H54 (cell line): Measurements from ENCODE around the gene TMUB1.
A peak's percentile ranks its signal among the peaks of the same experiment; 100 is the strongest.

Source experiments
- DNase-seq: peaks from one replicate; pipeline ENCODE4 v3.0.0; 2011; ENCODE audit warnings: low spot score, mixed read lengths; ENCODE audit not compliant: insufficient read length
- FAIRE-seq: peaks from 3 replicates; lab custom pipeline; 2011; peaks lifted over from hg19 to GRCh38; lab: Jason Lieb, UNC
- POLR2A ChIP-seq: IDR thresholded peaks from 2 replicates; pipeline ENCODE4 v1.6.1; 2011; ENCODE audit warnings: low read depth, mild to moderate bottlenecking, low read length

Gene TMUB1

DNA sequence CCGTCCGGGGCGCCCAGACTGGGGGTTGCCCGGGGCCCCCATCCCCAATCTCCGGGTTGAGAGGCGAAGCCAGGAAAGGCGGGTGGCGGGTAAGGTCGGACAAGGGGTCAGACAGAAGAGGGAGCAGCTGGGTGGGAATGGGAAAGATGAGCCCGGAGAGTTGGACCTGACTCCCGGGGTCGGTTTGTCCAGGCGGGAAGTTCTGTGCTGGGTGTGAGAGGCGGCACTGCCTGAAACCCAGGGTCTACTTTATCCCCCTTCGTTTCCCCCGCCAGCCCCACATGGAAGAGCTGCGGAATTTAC lies 23.2 kb downstream of the TMUB1 start:
- DNase-seq (no peak), FAIRE-seq (no peak)
- no peak for TF ChIP-seq POLR2A

DNA sequence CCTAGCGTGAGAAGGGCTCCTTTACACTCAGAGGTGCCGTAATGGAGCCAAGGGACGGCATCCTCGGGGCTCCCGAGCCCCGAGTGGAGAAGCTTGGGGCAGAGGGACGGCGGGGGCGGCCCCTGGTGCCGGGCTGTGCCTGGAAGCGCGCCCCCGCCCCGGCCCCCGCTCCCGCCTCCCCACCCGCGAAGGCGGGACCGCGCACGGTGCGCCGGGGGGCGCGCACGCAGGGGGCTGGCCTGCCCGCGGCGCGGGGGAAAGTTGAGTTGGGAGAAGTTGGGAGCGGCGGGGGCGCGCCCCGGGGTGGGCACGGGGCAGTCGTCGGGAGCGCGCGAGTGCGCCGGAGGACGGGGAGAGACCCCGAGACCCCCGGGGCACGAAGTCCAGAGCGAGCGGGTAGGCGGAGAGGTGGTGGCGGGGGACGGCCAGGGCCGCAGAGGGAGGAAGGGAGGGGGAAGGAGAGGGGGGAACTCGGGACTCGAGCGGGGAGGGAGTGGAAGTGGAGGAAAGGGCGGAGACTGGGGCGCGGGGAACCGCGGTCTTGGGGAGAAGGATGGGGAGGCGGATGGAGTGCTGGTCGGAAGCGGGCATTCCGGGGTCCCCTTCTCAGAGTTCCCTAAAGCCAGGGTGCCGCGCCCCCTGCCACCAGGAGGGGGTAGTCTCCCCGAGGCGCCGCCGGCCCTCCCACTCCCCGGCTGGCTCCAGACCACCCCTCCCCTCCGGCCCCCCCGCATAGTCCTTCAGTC lies 23.8 kb downstream of the TMUB1 start, which contains the start of gene SLC4A2:
Gene SLC4A2, plus strand, starts transcription at position 223 of the 746 bp plus-strand sequence. CDS start 2,399 bp downstream, outside the sequence.
- no peak; the same call in none of the 2 replicates for TF ChIP-seq POLR2A
- FAIRE-seq (no peak), DNase-seq (peak; percentile 79)

DNA sequence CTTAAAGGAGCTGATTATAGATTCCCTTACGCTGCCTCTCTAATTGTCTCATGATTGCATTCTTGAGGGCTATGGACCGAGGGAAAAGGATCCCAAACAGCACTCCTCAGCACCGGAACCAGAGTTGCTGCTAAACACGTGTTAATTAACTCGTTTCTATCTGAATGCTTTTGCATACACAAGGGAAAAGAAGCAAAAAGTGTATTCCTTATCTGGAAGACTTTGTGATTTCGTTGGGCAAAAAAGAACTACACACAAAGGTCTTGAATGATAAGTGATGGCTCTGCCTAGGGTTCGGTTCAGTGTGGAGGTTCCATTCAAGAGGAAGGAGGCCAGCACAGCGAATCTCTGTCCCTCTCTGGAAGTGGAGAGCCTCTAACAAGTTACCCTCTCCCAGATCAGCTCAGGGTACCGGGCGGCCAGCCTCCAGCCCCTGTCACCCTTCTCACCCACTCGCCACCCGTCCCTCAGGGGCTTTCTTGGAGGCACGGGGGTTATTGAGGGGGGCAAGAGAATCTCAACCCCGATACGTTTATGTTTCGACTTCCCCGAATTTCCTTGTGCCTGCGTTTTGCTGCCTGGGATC lies 24.4 kb downstream of the TMUB1 start:
- no peak for TF ChIP-seq POLR2A
- no peak for FAIRE-seq
- no peak for DNase-seq

DNA sequence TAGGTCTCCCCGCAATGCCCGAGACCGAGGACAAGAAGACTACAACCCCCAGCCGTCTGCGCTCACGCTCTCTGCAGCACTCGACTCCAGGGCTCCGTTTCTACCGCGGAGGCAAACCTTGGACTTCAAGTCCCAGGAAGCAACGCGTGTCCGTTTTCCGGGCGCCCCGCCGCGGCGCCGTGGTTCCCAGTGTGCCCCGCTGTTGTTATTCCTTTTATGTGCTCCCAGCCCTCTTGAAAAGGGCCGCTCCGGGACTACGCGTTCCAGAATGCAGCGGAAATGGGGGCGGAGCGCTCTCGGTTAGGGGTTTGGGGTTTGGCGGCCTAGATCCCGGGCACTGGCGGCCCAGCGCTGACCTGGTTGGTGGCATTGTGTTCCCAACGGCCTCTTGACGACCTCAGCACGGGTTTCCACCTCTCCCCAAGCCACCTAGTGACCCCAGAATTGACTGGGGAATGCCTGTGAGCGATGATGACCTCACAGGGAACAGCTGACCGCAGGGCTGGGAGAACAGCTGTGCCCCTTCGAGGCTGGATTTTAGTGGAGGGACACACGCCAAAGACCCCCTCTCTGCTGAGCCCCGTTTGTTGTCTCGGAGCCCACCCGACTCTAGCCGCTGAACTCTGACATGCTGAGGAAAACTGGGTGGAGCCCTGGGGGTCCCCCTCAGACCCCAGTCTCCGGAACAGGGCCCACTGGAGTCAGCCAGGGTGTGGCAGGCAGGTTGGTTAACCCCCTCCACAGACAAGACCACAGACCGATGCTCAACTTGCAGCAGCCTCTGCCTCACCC lies 25.1 kb downstream of the TMUB1 start:
- TF ChIP-seq POLR2A, result peak; percentile 69; the same call in 1 of the 2 replicates
- DNase-seq, result peak; percentile 100
- peak; percentile 6 for FAIRE-seq

DNA sequence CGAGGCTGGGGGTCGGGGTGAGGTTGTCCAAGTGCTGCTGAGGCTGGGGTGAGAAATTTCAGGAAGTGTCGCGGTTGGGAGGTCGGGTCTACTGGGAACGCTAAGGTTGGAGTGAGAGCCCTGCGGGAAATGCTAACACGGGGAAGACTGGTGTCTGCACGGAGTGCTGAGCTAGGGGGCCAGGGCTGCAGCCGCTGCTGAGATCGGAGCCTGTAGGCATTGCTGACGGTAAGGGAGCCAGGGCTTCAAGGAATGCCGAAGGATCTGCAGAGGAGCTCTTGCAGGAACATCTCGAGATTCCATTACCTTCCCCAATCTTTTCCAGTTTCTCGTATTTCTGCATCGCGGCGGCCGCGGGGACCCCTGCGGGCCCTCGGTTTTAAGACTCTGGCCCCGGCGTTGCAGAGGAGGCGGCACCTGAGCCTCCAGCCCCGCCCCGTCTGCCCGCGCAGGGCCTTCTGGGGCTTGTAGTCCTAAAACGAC lies 25.7 kb downstream of the TMUB1 start, which contains the start of gene CDK5:
Gene CDK5, minus strand, starts transcription at position 392 of the 483 bp plus-strand sequence. Its CDS starts 49 bp downstream, at position 343.
- TF ChIP-seq POLR2A, result no peak
- DNase-seq (peak; percentile 74), FAIRE-seq (no peak)

DNA sequence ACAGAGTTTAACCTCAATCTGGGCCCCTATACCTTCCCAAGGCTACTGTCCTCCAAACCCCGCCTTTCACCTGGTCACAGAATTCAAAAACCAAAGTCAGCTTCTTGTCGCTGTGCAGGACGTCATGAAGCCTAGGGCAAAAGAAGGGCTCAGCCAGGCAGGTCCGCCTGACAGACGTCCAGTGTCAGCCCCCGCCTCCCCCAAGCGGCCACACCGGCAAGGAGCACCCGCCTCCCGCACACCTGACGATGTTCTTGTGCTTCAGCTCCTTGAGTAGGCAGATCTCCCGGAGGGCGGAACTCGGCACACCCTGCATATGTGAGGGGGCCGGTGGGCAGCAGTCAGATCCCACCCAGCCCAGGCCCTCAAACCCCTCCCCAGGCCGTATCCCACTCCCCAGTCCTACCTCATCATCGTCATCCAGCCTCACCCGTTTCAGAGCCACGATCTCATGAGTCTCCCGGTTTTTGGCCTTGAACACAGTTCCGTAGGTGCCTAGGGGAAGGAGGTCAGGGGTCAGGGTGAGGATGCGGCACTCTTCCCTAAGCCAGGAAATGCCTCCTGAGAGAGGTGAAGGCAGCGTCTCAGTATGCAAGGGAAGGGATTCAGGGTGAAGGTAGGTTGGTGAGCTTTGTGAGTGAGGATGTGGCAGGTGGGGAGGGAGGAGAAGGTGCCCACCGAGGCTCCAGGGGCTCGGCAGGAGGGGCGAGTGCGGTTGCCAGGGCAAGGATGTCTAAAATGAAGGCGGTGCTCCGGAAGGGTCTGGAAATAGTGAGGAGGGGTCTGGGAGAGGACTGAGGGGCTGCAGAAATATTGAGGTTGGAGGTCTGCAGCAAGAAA lies 26.4 kb downstream of the TMUB1 start:
- no peak; the same call in 1 of the 2 replicates for TF ChIP-seq POLR2A
- FAIRE-seq, result no peak
- no peak for DNase-seq

DNA sequence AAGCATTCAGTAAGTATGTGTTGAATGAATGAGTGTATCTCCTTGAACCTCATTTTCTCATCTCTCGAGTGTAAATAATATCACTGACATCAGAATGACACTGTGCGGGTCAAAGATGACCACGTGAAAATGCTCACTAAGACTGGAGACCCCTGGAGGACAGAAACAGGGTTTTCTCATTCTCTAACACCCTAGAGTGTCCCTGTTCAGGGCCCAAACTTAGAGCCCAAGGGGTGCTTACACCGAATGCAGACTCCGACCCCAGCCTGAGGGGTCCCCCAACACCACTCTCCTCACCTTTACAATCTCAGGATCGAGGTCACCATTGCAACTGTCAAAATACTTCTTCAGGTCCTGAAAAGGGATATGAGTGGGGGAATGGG lies 27.0 kb downstream of the TMUB1 start:
- TF ChIP-seq POLR2A, result no peak
- no peak for DNase-seq
- no peak for FAIRE-seq

DNA sequence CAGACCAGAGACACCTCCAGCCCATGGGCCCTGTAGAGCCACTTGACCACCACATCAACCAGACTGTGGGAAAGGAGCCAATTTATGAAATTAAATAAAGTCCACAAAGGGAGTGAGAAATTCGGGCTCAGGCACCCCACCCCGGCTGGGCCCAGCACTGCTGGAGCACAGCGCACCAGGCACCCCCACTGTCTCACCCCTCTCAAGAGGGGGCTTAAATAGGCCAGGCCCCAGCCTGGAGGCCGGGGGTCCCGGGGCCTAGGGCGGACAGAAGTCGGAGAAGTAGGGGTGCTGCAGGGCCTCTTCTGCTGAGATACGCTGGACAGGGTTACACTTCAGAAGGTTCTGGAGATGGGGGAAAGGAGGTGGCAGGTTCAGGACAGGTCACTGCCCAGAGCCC lies 29.5 kb downstream of the TMUB1 start:
- FAIRE-seq, result no peak
- TF ChIP-seq POLR2A, result no peak
- DNase-seq, result no peak

DNA sequence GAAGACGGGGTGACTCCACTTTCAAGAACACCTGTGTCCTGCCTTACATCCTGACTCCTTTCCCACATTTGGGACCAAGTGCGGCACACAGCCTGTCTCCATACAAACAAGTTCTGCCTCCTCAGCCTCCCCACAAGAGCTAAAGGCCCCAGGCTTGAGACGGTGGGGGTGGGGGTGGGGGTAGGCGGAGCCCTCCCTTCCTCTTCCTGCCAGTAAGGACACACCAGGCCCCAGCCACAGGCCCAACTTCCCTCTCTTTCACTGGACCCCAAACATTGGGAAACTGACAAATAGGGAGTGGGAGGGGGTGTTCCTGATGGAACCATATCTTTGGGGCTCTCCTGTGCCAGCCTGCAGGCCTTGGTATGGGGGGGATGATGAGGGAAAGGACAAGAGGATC lies 30.2 kb downstream of the TMUB1 start:
- no peak for TF ChIP-seq POLR2A
- FAIRE-seq, result no peak
- no peak for DNase-seq

DNA sequence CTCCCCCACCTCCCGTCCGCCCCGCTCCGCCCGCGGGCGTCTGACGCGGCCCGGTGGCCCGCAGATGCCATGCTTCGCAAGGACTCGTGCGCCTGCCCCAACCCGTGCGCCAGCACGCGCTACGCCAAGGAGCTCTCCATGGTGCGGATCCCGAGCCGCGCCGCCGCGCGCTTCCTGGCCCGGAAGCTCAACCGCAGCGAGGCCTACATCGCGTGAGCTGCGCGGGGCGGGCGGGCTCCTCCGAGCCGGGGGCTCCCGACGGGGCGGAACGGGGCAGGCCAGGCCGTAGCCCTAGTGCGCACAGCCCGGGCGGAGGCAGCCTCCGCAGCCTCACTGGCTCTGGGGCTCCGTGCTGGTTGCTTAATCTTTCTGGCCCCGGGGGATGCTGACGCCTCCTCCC lies 32.2 kb downstream of the TMUB1 start:
- FAIRE-seq, result no peak
- no peak for TF ChIP-seq POLR2A
- DNase-seq, result no peak

DNA sequence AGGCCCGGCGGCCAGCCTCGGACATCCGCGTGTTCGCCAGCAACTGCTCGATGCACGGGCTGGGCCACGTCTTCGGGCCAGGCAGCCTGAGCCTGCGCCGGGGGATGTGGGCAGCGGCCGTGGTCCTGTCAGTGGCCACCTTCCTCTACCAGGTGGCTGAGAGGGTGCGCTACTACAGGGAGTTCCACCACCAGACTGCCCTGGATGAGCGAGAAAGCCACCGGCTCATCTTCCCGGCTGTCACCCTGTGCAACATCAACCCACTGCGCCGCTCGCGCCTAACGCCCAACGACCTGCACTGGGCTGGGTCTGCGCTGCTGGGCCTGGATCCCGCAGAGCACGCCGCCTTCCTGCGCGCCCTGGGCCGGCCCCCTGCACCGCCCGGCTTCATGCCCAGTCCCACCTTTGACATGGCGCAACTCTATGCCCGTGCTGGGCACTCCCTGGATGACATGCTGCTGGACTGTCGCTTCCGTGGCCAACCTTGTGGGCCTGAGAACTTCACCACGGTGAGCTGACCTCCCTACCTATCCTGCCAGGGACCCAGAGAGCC lies 34.3 kb downstream of the TMUB1 start:
- FAIRE-seq (no peak), DNase-seq (no peak)
- no peak for TF ChIP-seq POLR2A

DNA sequence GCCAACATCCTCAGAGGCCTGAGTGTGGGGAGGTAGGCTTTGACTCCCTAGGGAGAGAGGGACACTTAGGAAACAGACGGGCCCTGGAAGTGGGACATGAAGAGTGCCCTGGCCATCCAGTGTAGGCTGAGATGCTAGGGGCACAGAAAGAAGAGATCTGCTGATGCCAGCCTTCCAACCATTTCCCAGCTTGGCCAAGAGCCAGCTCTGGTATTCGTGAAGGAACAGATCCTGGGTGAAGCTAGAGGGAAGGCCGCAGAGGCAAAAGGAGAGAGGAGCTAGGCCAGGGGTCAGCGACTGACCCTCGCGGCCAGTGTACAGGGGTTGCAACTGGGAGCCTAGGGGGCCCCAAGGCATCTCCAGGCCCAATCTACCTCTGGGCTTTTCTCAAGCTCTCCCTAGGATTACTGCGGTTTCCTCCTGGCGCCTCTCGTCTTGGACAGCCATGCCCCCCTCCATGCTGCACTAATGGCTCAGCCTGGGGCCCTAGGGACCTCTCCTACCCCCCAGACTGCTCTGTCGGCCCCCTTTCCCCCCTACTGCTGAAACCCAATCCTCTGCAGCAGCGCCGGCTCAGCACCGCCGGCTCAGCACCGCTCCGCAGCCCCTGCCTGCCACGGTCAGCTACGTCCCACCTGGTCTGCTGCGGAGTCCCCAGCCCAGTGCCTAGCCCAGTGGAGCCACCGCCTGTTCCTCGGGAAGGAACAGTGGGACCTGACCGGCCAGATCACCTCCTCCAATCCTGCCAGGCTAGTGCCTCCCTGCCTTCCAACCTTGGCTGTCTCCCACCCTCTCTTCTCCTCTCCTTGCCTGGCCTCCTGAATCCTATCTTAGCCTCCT lies 35.1 kb downstream of the TMUB1 start, which contains the start of gene ASIC3:
Gene ASIC3, plus strand, starts transcription at position 556 of the 840 bp plus-strand sequence. CDS start 355 bp downstream, outside the sequence.
- FAIRE-seq, result no peak
- TF ChIP-seq POLR2A, result no peak
- DNase-seq, result no peak
